Mucosa of stomach (tissue), 1 donor: ENCODE measurements around the gene COL18A1.
"Not testable (repeated sequence)": the region's sequence is repeated elsewhere in the genome, so short reads cannot be mapped to it uniquely, and the experiment has no call there.

Experiments used
- H3K27me3 ChIP-seq: one replicate; pipeline ENCODE4 v1.7.0; 2013; ENCODE audit warnings: mild to moderate bottlenecking, low read length; ENCODE audit not compliant: control insufficient read depth, insufficient read depth
- H3K36me3 ChIP-seq: one replicate; pipeline ENCODE4 v1.7.0; 2013; ENCODE audit warnings: low read length; ENCODE audit not compliant: control insufficient read depth, insufficient read depth
- H3K4me1 ChIP-seq: one replicate; pipeline ENCODE4 v1.7.0; 2013; ENCODE audit warnings: mild to moderate bottlenecking, low read length; ENCODE audit not compliant: control insufficient read depth, insufficient read depth
- H3K4me3 ChIP-seq: one replicate; pipeline ENCODE4 v1.7.0; 2013; ENCODE audit warnings: low read length
- H3K9ac ChIP-seq: one replicate; pipeline ENCODE4 v1.7.0; 2013; ENCODE audit warnings: mild to moderate bottlenecking, low read length, moderate library complexity
- H3K9me3 ChIP-seq: one replicate; pipeline ENCODE4 v1.7.0; 2013; ENCODE audit warnings: mild to moderate bottlenecking, low read length, moderate library complexity; ENCODE audit not compliant: control insufficient read depth
- donor health status: Pancreatic carcinoma.

The COL18A1 gene

DNA sequence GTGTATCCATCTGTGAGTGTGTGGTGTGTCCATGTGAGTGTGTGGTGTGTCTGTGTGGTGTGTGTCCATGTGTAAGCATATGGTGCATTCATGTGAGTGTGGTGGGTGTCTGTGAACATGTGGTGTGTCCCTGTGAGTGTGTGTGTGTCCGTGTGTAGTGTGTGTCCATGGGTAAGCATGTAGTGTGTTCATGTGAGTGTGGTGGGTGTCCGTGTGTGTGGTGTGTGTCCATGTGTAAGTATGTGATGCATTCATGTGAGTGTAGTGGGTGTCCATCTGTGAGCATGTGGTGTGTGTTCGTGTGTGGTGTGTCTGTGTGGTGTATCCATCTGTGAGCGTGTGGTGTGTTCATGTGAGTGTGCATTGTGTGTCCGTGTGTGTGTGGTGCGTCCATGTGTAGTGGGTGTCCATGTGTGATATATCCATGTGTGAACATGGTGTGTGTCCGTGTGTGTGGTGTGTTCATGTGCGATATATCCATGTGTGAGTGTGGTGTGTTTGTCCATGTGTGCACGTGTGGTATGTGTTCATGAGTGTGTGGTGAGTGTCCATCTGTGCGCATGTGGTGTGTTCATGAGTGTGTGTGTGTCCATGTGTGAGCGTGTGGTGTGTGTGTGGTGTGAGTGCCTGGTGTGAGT, 124.9 kb downstream of the COL18A1 start:
- H3K9me3 ChIP-seq = no peaks in the 10 kb centered on the region
- peaks cover 31% of the 10 kb centered on the region for H3K4me1 ChIP-seq
- H3K27me3 ChIP-seq = no peaks in the 10 kb centered on the region
- H3K36me3 ChIP-seq = peaks cover 4% of the 10 kb centered on the region
- H3K9ac ChIP-seq = no peak overlapping the region
- no peak overlapping the region for H3K4me3 ChIP-seq

DNA sequence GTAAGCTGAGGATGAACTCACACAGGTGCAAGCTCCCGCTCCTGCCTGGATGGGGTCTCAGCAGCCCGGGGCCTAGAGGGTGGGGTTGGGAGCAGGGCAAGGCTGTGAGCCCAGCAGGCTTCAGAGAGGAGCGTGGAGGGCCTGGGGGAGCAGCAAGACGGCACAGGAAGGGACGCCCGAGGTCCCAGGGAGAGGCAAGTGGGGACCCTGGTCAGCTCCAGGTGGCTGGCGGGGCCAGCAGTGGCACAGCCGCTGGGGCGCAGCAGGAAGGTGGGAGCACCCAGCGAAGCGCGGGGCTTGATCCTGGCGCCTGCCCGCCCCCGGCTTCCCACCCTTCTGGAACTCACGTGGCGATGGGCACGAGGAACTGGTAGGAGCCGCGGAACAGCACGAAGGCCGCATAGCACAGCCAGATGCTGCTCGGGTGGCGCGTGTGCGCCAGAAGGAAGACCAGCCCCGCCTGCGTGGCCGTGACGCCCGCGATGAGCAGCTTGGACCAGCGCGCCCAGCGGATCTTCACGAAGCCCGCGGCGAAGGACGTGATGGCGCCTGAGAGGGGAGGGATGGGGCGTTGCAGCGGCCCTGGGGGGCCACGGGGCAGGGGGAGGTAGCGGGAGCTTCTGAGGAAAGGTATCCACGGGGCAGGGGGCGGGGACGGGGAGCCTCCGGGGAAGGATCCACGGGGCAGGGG, 125.6 kb downstream of the COL18A1 start:
- Histone ChIP-seq H3K9ac (no peak overlapping the region), H3K9me3 (no peaks in the 10 kb centered on the region), H3K36me3 (peaks cover 4% of the 10 kb centered on the region), H3K27me3 (no peaks in the 10 kb centered on the region), H3K4me1 (peaks cover 30% of the 10 kb centered on the region), H3K4me3 (no peak overlapping the region)

DNA sequence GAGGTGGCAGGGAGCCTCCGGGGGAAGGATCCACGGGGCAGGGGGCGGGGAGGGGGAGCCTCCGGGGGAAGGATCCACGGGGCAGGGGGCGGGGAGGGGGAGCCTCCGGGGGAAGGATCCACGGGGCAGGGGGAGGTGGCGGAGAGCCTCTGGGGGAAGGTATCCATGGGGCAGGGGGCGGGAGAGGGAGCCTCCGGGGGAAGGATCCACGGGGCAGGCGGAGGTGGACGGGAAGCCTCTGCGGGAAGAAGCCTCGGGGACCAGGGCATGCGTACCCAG, 126.1 kb downstream of the COL18A1 start:
- H3K9me3 ChIP-seq, H3K36me3 ChIP-seq: not testable (repeated sequence)

DNA sequence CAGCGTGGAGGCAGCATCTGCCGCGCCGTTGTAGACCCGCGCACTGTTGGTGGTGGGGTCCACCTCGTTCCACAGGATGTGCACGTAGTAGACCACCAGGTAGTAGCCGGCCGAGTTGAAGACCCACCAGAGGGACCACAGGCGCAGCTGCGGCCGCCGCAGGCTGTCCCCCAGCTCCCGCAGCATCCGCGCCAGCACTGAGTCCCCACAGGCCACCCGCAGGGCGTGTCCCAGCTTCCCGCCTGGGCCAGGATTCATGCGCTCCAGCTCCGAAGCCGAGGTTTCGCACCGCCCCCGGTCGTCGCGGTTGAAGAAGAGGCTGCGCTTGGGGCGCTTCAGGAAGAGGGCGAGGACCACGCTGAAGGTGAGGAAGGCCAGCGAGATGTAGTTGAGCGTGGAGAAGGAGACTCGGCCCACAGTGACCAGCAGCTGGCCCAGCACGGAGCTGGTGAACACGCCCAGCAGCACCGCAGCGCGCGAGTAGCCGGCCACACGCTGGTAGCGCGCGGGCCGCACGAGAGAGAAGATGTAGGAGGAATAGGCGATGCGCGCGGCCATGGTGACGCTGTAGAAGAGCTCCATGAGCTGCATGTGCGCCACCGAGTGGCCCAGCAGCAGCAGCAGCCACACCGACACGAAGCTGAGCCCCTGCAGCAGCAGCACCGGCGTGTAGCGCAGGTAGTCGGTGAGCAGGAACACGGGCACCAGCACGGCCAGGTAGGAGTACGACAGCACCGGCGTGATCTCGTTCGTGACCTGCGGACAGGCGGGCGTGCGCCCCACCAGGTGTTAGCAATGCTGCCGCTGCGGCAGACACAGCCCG, 126.6 kb downstream of the COL18A1 start:
- Histone ChIP-seq H3K9ac (no peak overlapping the region), H3K4me1 (peaks cover 29% of the 10 kb centered on the region), H3K27me3 (no peaks in the 10 kb centered on the region), H3K9me3 (no peaks in the 10 kb centered on the region), H3K36me3 (peaks cover 4% of the 10 kb centered on the region), H3K4me3 (no peak overlapping the region)

More for the DNA sequence above, 126.1 kb downstream of the COL18A1 start:
- not testable (repeated sequence) for H3K4me3 ChIP-seq, H3K27me3 ChIP-seq, H3K9ac ChIP-seq
- H3K4me1 ChIP-seq = peaks cover 29% of the 10 kb centered on the region

DNA sequence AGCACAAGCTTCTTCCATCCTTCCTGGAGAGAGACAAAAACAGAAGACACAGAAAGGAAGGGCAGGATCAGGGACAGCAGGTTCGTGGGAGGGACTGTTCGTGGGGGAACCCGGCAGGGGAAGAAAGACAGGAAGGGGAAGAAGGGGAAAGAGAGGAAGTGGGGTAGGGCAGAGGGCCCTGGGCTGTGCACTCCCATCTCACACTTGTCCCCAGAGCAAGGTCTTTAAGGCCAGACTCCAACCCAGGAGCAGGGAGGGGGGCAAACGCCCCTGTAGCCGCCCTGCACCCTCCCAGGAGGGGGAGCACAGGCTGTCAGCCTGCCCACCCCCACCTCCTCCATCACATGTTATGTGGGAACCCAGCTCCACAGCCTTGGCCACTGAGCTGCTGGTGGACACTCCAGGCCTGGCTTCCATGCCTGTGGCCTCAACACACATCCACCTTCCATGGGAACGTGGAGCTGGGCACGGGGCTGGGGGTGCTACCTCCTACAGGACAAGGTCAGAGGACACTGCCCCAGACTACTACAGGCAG, 127.9 kb downstream of the COL18A1 start:
- Histone ChIP-seq H3K4me3 (no peak overlapping the region), H3K9me3 (no peaks in the 10 kb centered on the region), H3K27me3 (no peaks in the 10 kb centered on the region), H3K9ac (no peak overlapping the region), H3K4me1 (peaks cover 29% of the 10 kb centered on the region), H3K36me3 (peaks cover 4% of the 10 kb centered on the region)

DNA sequence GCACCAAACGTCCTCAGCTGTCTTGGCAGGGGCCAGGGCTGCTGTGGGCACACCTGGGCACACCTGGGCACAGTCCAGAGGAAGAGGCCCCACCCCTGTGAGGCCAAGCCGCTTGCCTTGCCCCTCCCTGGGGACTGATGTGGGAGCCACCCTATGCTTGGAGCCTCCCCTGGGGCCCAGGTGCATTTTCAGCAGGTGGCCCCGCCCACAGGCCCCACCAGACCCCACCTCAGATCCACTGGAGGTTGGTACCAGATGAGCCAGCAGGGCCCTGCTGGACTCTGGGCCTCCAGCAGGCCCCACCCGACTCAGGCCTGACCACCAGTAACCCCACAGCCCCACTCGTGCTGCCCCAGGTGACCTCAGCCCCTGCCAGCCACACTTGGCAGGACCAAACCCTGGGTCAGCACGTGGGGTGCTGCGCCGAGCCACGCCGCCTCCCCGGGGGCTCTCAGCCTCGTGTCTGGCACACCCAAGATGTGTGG, 128.4 kb downstream of the COL18A1 start:
- peaks cover 29% of the 10 kb centered on the region for H3K4me1 ChIP-seq
- H3K9ac ChIP-seq = no peak overlapping the region
- no peak overlapping the region for H3K4me3 ChIP-seq
- no peaks in the 10 kb centered on the region for H3K9me3 ChIP-seq
- no peaks in the 10 kb centered on the region for H3K27me3 ChIP-seq
- peaks cover 4% of the 10 kb centered on the region for H3K36me3 ChIP-seq

DNA sequence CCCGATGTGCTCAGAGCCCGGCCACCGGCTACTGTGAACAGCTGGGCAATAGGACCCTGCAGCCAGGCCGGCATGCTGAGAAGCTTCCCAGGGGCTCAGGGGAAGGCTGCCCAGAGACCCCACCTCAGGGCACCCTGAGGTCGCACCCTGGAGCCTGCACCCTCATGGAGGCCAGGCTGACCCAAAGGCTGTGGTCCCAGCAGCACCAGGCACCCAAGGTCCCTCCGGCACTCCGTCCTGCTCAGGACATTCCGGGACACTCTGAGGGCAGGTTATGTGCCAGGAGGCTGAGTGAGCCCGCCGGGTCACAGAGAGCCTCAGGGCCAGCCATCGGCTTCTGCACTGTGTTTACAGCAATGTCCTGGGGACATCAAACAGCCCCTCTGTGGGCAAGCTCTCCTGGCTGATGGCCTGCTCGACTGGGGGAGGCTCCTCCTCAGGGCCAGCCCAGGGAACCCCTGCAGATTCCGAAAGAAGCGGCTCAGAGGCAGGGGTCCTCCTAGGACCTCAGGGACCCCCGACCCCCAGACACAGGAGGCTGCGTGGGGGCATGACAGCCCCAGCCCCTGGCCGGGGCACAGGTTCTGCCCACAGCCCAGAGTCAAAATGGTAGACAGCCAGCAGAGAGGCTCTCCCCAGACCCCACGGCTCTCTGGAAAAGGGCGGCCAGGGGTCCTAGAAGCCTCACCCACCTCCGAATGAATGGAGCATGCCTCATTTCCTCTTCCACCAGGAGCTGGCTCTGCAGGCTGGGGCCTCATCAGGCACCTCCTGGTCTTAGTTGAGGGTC, 129.1 kb downstream of the COL18A1 start:
- Histone ChIP-seq H3K27me3 (no peaks in the 10 kb centered on the region), H3K9me3 (no peaks in the 10 kb centered on the region), H3K36me3 (peaks cover 4% of the 10 kb centered on the region), H3K4me1 (peaks cover 29% of the 10 kb centered on the region), H3K4me3 (no peak overlapping the region), H3K9ac (no peak overlapping the region)

DNA sequence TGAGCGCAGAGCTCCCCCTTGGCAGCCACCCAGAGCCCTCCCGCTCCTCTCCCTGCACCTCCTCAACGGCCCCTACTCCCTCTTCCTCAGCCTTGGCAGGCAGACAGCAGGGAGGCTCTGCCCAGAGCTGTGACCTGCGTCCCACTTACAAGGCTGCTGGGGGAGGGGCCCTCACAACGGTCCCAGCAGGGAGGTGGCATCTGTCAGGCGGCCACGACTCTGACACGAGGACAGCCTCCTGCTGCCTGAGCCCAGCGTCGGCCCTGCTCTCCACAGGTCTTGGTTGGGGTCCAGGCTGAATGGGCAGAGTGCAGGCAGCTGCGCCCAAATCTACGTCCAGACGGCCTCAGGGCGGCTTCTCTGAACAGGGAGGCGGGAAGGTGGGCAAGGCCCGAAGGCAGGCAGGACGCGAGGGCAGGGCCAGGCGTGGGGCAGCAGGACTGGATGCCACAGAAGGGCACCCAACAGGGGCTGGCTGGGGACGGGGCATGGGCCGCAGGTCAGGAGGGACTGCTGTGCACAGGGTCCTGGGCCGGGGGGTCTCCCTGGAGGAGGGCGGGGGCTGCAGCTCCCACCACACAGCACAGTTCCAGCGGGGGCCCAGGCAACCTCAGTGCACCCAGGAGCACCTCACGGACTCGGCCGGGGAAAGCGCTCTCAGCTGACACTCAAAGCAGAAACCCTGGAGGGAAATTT, 129.8 kb downstream of the COL18A1 start:
- Histone ChIP-seq H3K4me1 (peaks cover 29% of the 10 kb centered on the region), H3K27me3 (no peaks in the 10 kb centered on the region), H3K36me3 (peaks cover under 1% of the 10 kb centered on the region), H3K9ac (no peak overlapping the region), H3K9me3 (no peaks in the 10 kb centered on the region), H3K4me3 (no peak overlapping the region)

DNA sequence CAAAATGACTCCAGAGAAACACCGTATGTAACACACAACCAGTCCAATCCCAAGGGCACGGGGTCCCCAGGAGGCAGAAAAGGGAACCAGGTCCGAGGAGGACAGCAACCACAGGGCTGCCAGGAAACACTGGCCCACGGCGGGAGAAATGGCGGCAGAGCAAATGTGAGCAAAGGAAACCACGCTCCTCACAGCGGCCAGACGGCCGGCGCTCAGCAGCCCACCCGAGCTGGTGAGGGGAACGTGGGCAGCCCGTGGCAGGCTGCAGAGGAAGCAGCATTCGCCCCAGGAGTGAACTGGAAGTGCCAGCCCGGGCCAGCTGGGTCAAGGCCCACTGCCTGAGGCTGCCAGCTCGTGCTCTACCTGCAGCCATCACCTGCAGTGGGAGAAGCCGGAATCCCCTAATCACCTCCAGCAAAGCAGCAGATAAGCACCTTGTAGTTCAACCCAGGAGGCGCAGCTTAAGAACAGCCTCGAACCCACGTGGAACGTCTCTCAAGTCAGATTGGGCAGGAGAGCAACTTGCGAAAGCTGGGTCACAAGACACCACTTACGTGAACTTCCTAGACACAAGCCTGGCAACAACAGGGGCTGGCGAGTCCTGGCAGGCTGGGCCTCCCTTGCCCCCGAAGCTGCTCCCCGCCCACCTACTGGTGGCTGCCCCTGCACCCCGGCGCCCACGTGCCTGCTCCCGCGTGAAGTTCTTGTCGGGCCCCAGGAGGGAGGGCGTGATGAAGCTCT, 130.5 kb downstream of the COL18A1 start:
- no peak overlapping the region for H3K9ac ChIP-seq

DNA sequence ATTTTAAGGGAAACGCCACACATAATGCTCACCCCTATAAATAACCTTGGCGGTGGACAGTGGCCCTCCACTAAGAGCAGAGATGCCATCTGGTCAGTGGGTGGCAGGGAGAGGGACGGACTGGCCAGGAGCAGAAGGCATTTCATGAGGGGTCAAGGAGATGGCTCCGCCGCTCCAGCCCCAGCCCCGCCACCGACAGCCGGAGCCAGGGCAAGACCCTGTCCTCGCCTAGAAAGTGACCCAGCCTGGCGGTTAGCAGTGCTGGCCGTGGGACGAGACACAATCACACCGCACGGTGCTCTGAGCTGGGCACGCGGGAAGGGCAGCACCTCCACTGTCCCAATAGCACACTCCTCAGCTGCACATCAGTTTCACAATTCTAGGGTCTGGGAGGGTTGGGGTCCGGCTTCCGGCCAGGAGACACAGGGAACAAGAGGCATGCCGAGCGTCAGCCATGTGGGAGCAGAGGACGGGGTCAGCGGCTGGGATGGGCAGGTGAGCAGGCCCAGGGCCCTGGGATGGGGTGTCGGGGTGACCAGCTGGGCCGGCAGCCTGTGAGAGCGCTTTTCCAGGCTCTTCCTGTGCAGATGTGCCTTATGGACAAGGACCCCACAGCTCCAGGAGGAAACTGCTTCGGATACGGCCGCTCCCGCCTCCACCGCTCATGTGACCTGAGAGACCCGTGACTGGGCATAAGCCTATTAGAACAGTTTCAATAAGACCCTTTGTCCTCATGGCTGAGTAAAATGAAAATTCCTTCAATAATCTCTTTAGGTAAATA, 131.5 kb downstream of the COL18A1 start:
- no peak overlapping the region for H3K9ac ChIP-seq
- H3K27me3 ChIP-seq = no peaks in the 10 kb centered on the region
- no peak overlapping the region for H3K4me3 ChIP-seq
- no peaks in the 10 kb centered on the region for H3K36me3 ChIP-seq
- peaks cover 32% of the 10 kb centered on the region for H3K4me1 ChIP-seq
- no peaks in the 10 kb centered on the region for H3K9me3 ChIP-seq

More for the DNA sequence above, 130.5 kb downstream of the COL18A1 start:
- no peaks in the 10 kb centered on the region for H3K9me3 ChIP-seq
- peaks cover 29% of the 10 kb centered on the region for H3K4me1 ChIP-seq
- H3K4me3 ChIP-seq = no peak overlapping the region
- no peaks in the 10 kb centered on the region for H3K27me3 ChIP-seq
- no peaks in the 10 kb centered on the region for H3K36me3 ChIP-seq
